IMR-90 (cell line): ENCODE data around the gene ZNRF4. TPM values are rescaled to one million over a fixed set of nuclear protein-coding genes. Genes with fewer than 3 reads are reported as not detected.

Experiments used
- ATAC-seq: fragments of 200-7000 bp; cut with Tn5 transposase; 2 replicates; pipeline ENCODE4 v1.9.1; 2020; ENCODE audit warnings: low read depth, mild to moderate bottlenecking, moderate library complexity
- BruUV-seq: library from RNA; stranded (reverse); fragments of 400-500 nt; replicated peaks from 2 replicates; lab custom pipeline; 2021; lab: Mats Ljungman, UMichigan
- CTCF ChIA-PET: fragments of 300-600 bp; formaldehyde crosslinking; extraction: SDS; loops from one replicate; lab custom pipeline; 2021; ENCODE audit warnings: antibody characterized with exemption; lab: Yijun Ruan, JAX
- POLR2A ChIA-PET: fragments of 300-600 bp; sonication (Branson Sonifier 250); formaldehyde crosslinking; loops from one replicate; lab custom pipeline; 2022; ENCODE audit warnings: antibody characterized with exemption; ENCODE audit not compliant: unreplicated experiment; lab: Charles Lee
- DNase-seq: peaks from one replicate; pipeline ENCODE4 v3.0.0; 2013
- H2AFZ ChIP-seq: replicated peaks from 2 replicates; pipeline ENCODE3; 2013; ENCODE audit warnings: low read length, mild to moderate bottlenecking; ENCODE audit not compliant: poor library complexity
- H2AK5ac ChIP-seq: 2 replicates; pipeline ENCODE4 v1.6.1; 2013; ENCODE audit warnings: low read depth, low read length, inconsistent platforms
- H2AK9ac ChIP-seq: replicated peaks from 2 replicates; pipeline ENCODE3; 2013; ENCODE audit warnings: mild to moderate bottlenecking, low read depth, low read length, moderate library complexity; ENCODE audit not compliant: poor library complexity
- H2BK120ac ChIP-seq: 2 replicates; pipeline ENCODE4 v1.6.1; 2013; ENCODE audit warnings: low read depth, low read length, inconsistent platforms
- H2BK15ac ChIP-seq: 3 replicates; pipeline ENCODE4 v1.6.1; 2013; ENCODE audit warnings: low read depth, low read length, inconsistent platforms
- H2BK20ac ChIP-seq: 2 replicates; pipeline ENCODE4 v1.6.1; 2013; ENCODE audit warnings: low read depth, mild to moderate bottlenecking, inconsistent platforms, low read length, moderate library complexity
- H2BK5ac ChIP-seq: 2 replicates; pipeline ENCODE4 v1.6.1; 2013; ENCODE audit warnings: mild to moderate bottlenecking, low read depth, low read length, inconsistent platforms; ENCODE audit not compliant: poor library complexity, severe bottlenecking
- H3K14ac ChIP-seq: replicated peaks from 2 replicates; pipeline ENCODE4 v1.6.1; 2013; ENCODE audit warnings: low read depth, low read length, inconsistent platforms
- H3K18ac ChIP-seq: 2 replicates; pipeline ENCODE4 v1.6.1; 2013; ENCODE audit warnings: low read depth, low read length, control low read depth
- H3K23ac ChIP-seq: 2 replicates; pipeline ENCODE4 v1.6.1; 2013; ENCODE audit warnings: low read depth, low read length, inconsistent platforms
- H3K27ac ChIP-seq: 2 replicates; pipeline ENCODE4 v1.5.1; 2013; ENCODE audit warnings: mild to moderate bottlenecking, control low read depth, low read length; ENCODE audit not compliant: insufficient read depth
- H3K27me3 ChIP-seq: 2 replicates; pipeline ENCODE4 v1.6.1; 2013; ENCODE audit warnings: low read length; ENCODE audit not compliant: control insufficient read depth, insufficient read depth
- H3K36me3 ChIP-seq: 2 replicates; pipeline ENCODE4 v1.6.1; 2013; ENCODE audit warnings: low read length, mixed read lengths; ENCODE audit not compliant: control insufficient read depth, insufficient read depth
- H3K4ac ChIP-seq: 2 replicates; pipeline ENCODE4 v1.6.1; 2013; ENCODE audit warnings: low read depth, low read length, inconsistent platforms
- H3K4me1 ChIP-seq: 2 replicates; pipeline ENCODE4 v1.6.1; 2013; ENCODE audit warnings: low read length, mixed read lengths; ENCODE audit not compliant: control insufficient read depth, insufficient read depth
- H3K4me2 ChIP-seq: 2 replicates; pipeline ENCODE4 v1.6.1; 2013; ENCODE audit warnings: low read depth, mild to moderate bottlenecking, control low read depth, low read length, moderate library complexity
- H3K4me3 ChIP-seq: 2 replicates; pipeline ENCODE4 v1.5.1; 2013; ENCODE audit warnings: low read depth, mild to moderate bottlenecking, control low read depth, low read length, moderate library complexity; ENCODE audit not compliant: insufficient read depth
- H3K56ac ChIP-seq: 2 replicates; pipeline ENCODE4 v1.6.1; 2013; ENCODE audit warnings: low read length, inconsistent platforms; ENCODE audit not compliant: insufficient read depth; ENCODE audit errors: extremely low read depth
- H3K79me1 ChIP-seq, 2 experiments: 2 replicates each; pipeline ENCODE4 v1.6.1; 2013; ENCODE audit warnings: low read length in 2 of 2, inconsistent platforms in 1 of 2, low read depth in 1 of 2
- H3K9ac ChIP-seq: 2 replicates; pipeline ENCODE4 v1.6.1; 2013; ENCODE audit warnings: low read depth, low read length, control low read depth
- H3K9me1 ChIP-seq: 2 replicates; pipeline ENCODE4 v1.6.1; 2013; ENCODE audit warnings: low read length, inconsistent platforms; ENCODE audit not compliant: insufficient read depth
- H3K9me3 ChIP-seq: 2 replicates; pipeline ENCODE4 v1.6.1; 2013; ENCODE audit warnings: low read length; ENCODE audit not compliant: control insufficient read depth, insufficient read depth
- H4K20me1 ChIP-seq: 2 replicates; pipeline ENCODE4 v1.6.1; 2013; ENCODE audit warnings: low read length, inconsistent platforms; ENCODE audit not compliant: insufficient read depth
- H4K5ac ChIP-seq: 2 replicates; pipeline ENCODE4 v1.6.1; 2013; ENCODE audit warnings: mild to moderate bottlenecking, low read depth, low read length, control low read depth
- H4K8ac ChIP-seq, 2 experiments: 2 replicates each; pipeline ENCODE4 v1.6.1; 2013; ENCODE audit warnings: low read depth in 2 of 2, low read length in 2 of 2, control low read depth in 1 of 2, inconsistent platforms in 1 of 2
- H4K91ac ChIP-seq: 2 replicates; pipeline ENCODE4 v1.6.1; 2013; ENCODE audit warnings: low read depth, low read length, inconsistent platforms; ENCODE audit not compliant: insufficient read depth
- BHLHE40 ChIP-seq: fragments of 150-350 bp; IDR thresholded peaks from 2 replicates; pipeline ENCODE4 v1.6.1; 2016; ENCODE audit warnings: mild to moderate bottlenecking, low read depth, low read length
- MAFK ChIP-seq: IDR thresholded peaks from 2 replicates; pipeline ENCODE4 v1.6.1; 2012; ENCODE audit warnings: low read depth, low read length, improper control_type of control experiment
- MAZ ChIP-seq: IDR thresholded peaks from 2 replicates; pipeline ENCODE4 v1.6.1; 2012; ENCODE audit warnings: low read depth, mild to moderate bottlenecking, low read length, improper control_type of control experiment, moderate library complexity, borderline replicate concordance
- MXI1 ChIP-seq: IDR thresholded peaks from 2 replicates; pipeline ENCODE4 v1.6.1; 2012; ENCODE audit warnings: low read depth, mild to moderate bottlenecking, low read length, moderate library complexity, borderline replicate concordance
- RAD21 ChIP-seq: IDR thresholded peaks from 2 replicates; pipeline ENCODE4 v1.6.1; 2012; ENCODE audit warnings: low read length, improper control_type of control experiment
- RFX5 ChIP-seq: IDR thresholded peaks from 2 replicates; pipeline ENCODE4 v1.8.0; 2012; ENCODE audit warnings: low read depth, mild to moderate bottlenecking, low read length, moderate library complexity
- SMC3 ChIP-seq: fragments of 150-350 bp; IDR thresholded peaks from 2 replicates; pipeline ENCODE4 v1.6.1; 2016; ENCODE audit warnings: low read depth, mild to moderate bottlenecking, antibody characterized with exemption, low read length, moderate library complexity
- WGBS, 2 experiments: methylation state at CpG; one replicate each; pipeline versions ENCODE4 v1.1.5 to v1.1.7; 2013; ENCODE audit warnings: missing lambda C conversion rate in 2 of 2; ENCODE audit not compliant: insufficient read length in 1 of 2; ENCODE audit errors: extremely low coverage in 2 of 2; 5-methylcytosine and 5-hydroxymethylcytosine counted together
- dilution Hi-C: fragments of 300-500 bp; cut with HindIII; formaldehyde crosslinking; loops from one replicate; pipeline ENCODE4 v1.14.3; 2018; ENCODE audit warnings: low sequenced_read_pairs; ENCODE audit not compliant: unreplicated experiment
- in situ Hi-C: fragments of 300-500 bp; cut with MboI; formaldehyde crosslinking; loops from 3 replicates; pipeline ENCODE4 v1.14.3; 2019; ENCODE audit warnings: low sequenced_read_pairs, inconsistent platforms, mixed read lengths
- intact Hi-C: fragments of 100-400 bp; cut with micrococcal nuclease; formaldehyde crosslinking; loops from 2 replicates; pipeline ENCODE4 v1.10.0; 2022
- polyA plus RNA-seq, 3 experiments: library from polyadenylated mRNA; depleted of rRNA; stranded (reverse); fragments of >200 nt; gene quantifications; 2 replicates each; pipeline ENCODE4 v1.2.3, GENCODE V29; 2012; ENCODE audit warnings: low replicate concordance in 1 of 3
- total RNA-seq: library from RNA; depleted of rRNA; stranded (reverse); fragments of >200 nt; gene quantifications from 2 replicates; pipeline ENCODE4 v1.2.3, GENCODE V29; 2012
- TF ChIP-seq, protein P1 (sequence below): fragments of 150-350 bp; IDR thresholded peaks from 2 replicates; pipeline ENCODE4 v1.6.1; 2016; ENCODE audit warnings: low read depth, mild to moderate bottlenecking, low read length, moderate library complexity, borderline replicate concordance
- TF ChIP-seq, protein P2 (sequence below): fragments of 150-350 bp; IDR thresholded peaks from 2 replicates; pipeline ENCODE4 v1.6.1; 2017; ENCODE audit warnings: mild to moderate bottlenecking, antibody characterized with exemption, low read length, low read depth

ZNRF4 gene
- total and polyA plus RNA-seq, 2 of the 4 experiments (the other 2 are of a cell fraction): not detected

GRCh38 chr19:5424192-5424973 is 30.8 kb upstream of the ZNRF4 start:
- no peaks in the 10 kb centered on the region for H3K36me3 ChIP-seq
- ATAC-seq: no peak
- no peak overlapping the region for H3K14ac ChIP-seq
- no peak overlapping the region for H3K27ac ChIP-seq
- H4K20me1 ChIP-seq: no peaks in the 10 kb centered on the region; the same call in 1 of the 2 replicates
- H3K9me3 ChIP-seq: no peaks in the 10 kb centered on the region
- dilution Hi-C loops: no loop called here
- TF ChIP-seq, protein P1, sequence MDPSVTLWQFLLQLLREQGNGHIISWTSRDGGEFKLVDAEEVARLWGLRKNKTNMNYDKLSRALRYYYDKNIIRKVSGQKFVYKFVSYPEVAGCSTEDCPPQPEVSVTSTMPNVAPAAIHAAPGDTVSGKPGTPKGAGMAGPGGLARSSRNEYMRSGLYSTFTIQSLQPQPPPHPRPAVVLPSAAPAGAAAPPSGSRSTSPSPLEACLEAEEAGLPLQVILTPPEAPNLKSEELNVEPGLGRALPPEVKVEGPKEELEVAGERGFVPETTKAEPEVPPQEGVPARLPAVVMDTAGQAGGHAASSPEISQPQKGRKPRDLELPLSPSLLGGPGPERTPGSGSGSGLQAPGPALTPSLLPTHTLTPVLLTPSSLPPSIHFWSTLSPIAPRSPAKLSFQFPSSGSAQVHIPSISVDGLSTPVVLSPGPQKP: no peak
- TF ChIP-seq MXI1: no peak
- TF ChIP-seq RFX5: no peak
- TF ChIP-seq, protein P2, sequence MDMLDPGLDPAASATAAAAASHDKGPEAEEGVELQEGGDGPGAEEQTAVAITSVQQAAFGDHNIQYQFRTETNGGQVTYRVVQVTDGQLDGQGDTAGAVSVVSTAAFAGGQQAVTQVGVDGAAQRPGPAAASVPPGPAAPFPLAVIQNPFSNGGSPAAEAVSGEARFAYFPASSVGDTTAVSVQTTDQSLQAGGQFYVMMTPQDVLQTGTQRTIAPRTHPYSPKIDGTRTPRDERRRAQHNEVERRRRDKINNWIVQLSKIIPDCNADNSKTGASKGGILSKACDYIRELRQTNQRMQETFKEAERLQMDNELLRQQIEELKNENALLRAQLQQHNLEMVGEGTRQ: no peak
- no peak for TF ChIP-seq RAD21
- no peak for TF ChIP-seq SMC3
- no peak for TF ChIP-seq BHLHE40
- no peak for TF ChIP-seq MAZ
- TF ChIP-seq MAFK: no peak
- H3K56ac ChIP-seq: no peak overlapping the region
- no peak overlapping the region for H3K9ac ChIP-seq
- H3K23ac ChIP-seq: no peak overlapping the region
- H4K5ac ChIP-seq: no peak overlapping the region
- intact Hi-C loops: no loop called here
- no peaks in the 10 kb centered on the region for H3K9me1 ChIP-seq
- no peak overlapping the region for H4K91ac ChIP-seq
- H2BK15ac ChIP-seq: no peak overlapping the region
- H2BK5ac ChIP-seq: no peak overlapping the region
- no peak overlapping the region for H2AK9ac ChIP-seq
- no peak overlapping the region for H3K4me3 ChIP-seq
- no peaks in the 10 kb centered on the region for H3K4me1 ChIP-seq
- no peak overlapping the region for H2BK20ac ChIP-seq
- no peak overlapping the region for H3K4me2 ChIP-seq
- no peak overlapping the region for H3K4ac ChIP-seq
- DNase-seq: no peak
- no peaks in the 10 kb centered on the region for H3K79me1 ChIP-seq
- CTCF ChIA-PET: no interaction called here
- H2BK120ac ChIP-seq: no peak overlapping the region
- no CpG with 5 or more reads among the region's 12 CpGs for WGBS, 2 experiments
- peaks cover 37% of the 10 kb centered on the region for H3K27me3 ChIP-seq
- H3K18ac ChIP-seq: no peak overlapping the region
- POLR2A ChIA-PET: no interaction called here
- no peak overlapping the region for H4K8ac ChIP-seq
- H2AK5ac ChIP-seq: no peak overlapping the region
- in situ Hi-C loops: no loop called here
- no peak overlapping the region for H2AFZ ChIP-seq
- no TSS peak for BruUV-seq
